ENCODE data around the gene ZC3HAV1L.

The ZC3HAV1L gene

DNA sequence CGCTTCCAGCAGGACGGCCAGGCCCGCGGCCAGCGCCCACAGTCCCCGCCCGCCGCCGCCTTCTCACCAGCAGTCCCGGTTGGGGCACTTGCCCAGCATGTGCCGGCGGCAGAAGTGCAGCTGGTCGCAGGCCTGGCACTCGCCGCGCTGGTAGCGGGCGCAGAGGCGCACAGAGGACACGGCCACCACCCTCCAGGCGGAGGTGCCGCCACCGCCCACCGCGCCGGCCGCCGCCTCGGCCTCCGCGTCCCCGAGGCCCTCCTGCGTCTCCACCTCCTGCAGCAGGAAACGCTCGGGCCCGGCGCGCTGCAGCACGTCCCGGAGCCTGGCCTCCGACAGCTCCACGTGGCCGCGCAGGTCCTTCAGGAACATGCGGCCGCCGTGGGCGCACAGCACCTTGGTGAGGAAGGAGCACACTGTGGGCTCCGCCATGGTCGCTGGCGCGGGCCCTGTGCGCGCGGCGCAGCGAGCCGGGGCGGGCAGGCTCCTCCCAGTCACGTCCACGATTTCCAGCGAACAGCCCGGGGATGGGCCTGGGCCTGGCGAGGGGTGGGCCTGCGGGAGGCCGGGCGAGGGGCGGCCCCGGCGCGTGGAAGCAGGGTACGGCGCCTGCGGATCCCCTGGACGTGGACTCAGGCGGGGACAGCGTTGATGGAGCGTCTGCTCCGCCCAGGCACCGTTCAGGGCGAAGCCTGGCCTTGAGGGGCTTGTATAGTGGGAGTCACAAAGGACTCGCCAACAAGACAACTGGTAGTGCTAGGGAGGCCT is at the start of gene ZC3HAV1L:
Gene ZC3HAV1L (minus strand): TSS at position 457 of the 768 bp plus-strand sequence. CDS start 25 bp downstream, at position 432.
- peak; percentile 75 for DNase-seq (ENCODE audit: extremely low spot score)
- POLR2A ChIA-PET = no interaction called here
- TF ChIP-seq SUZ12 (IDR thresholded peaks at IDR 0.05) (no peak), L3MBTL2 (conservative IDR thresholded peaks at IDR 0.05) (peak; percentile 46; the same call in 1 of the 2 replicates), ARNT (IDR thresholded peaks at IDR 0.05) (peak; percentile 90), NFRKB (IDR thresholded peaks at IDR 0.05) (no peak)
- CTCF ChIA-PET = no interaction called here

- TF ChIP-seq PKNOX1 (IDR thresholded peaks at IDR 0.05) (no peak), FOXA1 (IDR thresholded peaks at IDR 0.05) (no peak), NFRKB (IDR thresholded peaks at IDR 0.05) (no peak), ZNF384 (IDR thresholded peaks at IDR 0.05) (no peak), L3MBTL2 (conservative IDR thresholded peaks at IDR 0.05) (no peak), FOXM1 (IDR thresholded peaks at IDR 0.05; ENCODE audit: borderline replicate concordance) (no peak), HDGF (IDR thresholded peaks at IDR 0.05; ENCODE audit: borderline replicate concordance) (no peak), TARDBP (IDR thresholded peaks at IDR 0.05) (no peak), SP1 (IDR thresholded peaks at IDR 0.05) (no peak), ARNT (IDR thresholded peaks at IDR 0.05) (no peak), CTBP1 (IDR thresholded peaks at IDR 0.05; ENCODE audit: borderline replicate concordance) (no peak), SUZ12 (IDR thresholded peaks at IDR 0.05) (no peak)
- DNase-seq (ENCODE audit: extremely low spot score) = no peak
- CTCF ChIA-PET = no interaction called here
- POLR2A ChIA-PET = no interaction called here
Observed at GRCh38 chr7:139084709-139085108, 48.9 kb upstream of the ZC3HAV1L start.

DNA sequence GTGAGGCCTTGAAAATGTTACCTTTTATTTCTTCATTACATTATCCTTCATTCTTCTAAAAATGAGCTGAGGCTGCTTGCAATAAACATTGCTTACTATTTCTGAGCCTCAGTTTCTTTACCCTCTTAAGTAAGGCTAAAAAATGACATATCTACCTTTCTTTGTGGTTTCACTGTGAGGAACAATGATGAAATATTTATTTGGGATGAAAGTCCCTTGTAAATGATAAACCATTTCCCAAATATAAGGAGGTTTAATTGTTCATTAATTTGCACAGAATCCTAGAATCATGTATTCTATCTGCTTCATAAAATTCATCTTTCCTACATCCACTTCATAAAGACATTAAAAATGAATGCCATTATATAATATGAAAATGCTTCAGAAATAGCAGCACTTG is 45.7 kb upstream of the ZC3HAV1L start:
- ChIA-PET CTCF (no interaction called here), POLR2A (no interaction called here)
- DNase-seq (ENCODE audit: extremely low spot score) = no peak
- TF ChIP-seq ELF4 (IDR thresholded peaks at IDR 0.05) (no peak), SP1 (IDR thresholded peaks at IDR 0.05) (no peak), ZNF384 (IDR thresholded peaks at IDR 0.05) (no peak), SUZ12 (IDR thresholded peaks at IDR 0.05) (no peak), PKNOX1 (IDR thresholded peaks at IDR 0.05) (no peak)

GRCh38 chr7:139080905-139081304 is 45.1 kb upstream of the ZC3HAV1L start:
- DNase-seq (ENCODE audit: extremely low spot score) = no peak
- ChIA-PET POLR2A (no interaction called here), CTCF (interaction anchor here (0.6 kb wide), 1 partner anchor 10 kb away, joined by 6 read pairs; no protein-coding TSS in a partner anchor)
- no peak for TF ChIP-seq ARNT (IDR thresholded peaks at IDR 0.05)
- TF ChIP-seq LEF1 (IDR thresholded peaks at IDR 0.05; ENCODE audit: borderline replicate concordance) = no peak
- no peak for TF ChIP-seq ELF4 (IDR thresholded peaks at IDR 0.05)
- no peak for TF ChIP-seq L3MBTL2 (conservative IDR thresholded peaks at IDR 0.05)
- TF ChIP-seq CTBP1 (IDR thresholded peaks at IDR 0.05; ENCODE audit: borderline replicate concordance) = no peak
- no peak for TF ChIP-seq BHLHE40 (IDR thresholded peaks at IDR 0.05; ENCODE audit: borderline replicate concordance)
- no peak for TF ChIP-seq SP1 (IDR thresholded peaks at IDR 0.05)
- TF ChIP-seq PKNOX1 (IDR thresholded peaks at IDR 0.05) = no peak
- no peak for TF ChIP-seq NFRKB (IDR thresholded peaks at IDR 0.05)

DNA sequence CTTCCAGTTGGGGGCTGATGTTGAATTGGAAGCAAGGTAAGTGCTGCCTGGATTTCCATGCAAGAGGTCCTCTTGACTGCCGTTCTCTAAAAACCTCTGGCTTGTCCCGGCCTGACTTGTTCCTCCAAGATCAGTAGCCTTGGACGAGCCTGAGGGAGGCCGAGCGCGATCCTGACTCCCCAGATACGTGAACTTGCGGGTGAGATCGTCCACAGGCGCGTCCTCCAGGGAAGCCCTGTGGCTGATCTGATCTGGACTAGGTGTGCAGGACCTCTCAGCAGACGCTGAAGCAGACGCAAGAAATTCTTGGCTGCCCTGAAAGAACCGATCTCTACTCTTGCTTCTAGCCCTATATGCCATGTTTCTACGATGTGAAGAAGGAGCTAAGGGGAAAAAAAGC is 44.0 kb upstream of the ZC3HAV1L start:
- TF ChIP-seq CTBP1 (IDR thresholded peaks at IDR 0.05; ENCODE audit: borderline replicate concordance) = no peak
- ChIA-PET CTCF (interaction anchor here (0.6 kb wide), 1 partner anchor 15 kb away, joined by 7 read pairs; no protein-coding TSS in a partner anchor), POLR2A (no interaction called here)
- no peak for DNase-seq (ENCODE audit: extremely low spot score)

DNA sequence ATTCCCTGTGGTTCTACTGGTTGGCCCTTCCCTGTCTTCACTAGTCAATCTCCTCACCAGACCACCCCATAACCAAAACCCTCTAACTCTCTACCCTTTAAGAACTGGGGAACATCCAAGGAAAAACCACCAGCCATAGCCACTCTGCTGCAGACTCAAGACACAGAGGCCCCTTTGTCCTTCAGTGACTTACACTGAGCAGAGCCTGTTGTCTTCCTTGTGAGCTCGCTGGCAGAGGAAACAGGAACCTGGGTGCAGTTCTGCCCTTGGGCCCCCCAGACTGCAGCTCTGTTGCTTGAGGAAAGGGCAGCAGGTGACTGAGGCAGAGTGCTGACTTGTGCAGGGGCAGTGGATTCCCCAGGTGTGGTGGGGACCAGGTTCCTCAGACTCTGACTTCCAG is 43.1 kb upstream of the ZC3HAV1L start:
- ChIA-PET POLR2A (no interaction called here), CTCF (interaction anchor here (0.6 kb wide), 1 partner anchor 46 kb away, joined by 3 read pairs; no protein-coding TSS in a partner anchor)
- no peak for DNase-seq (ENCODE audit: extremely low spot score)
- TF ChIP-seq BHLHE40 (IDR thresholded peaks at IDR 0.05; ENCODE audit: borderline replicate concordance) = no peak
- TF ChIP-seq TARDBP (IDR thresholded peaks at IDR 0.05) = no peak
- TF ChIP-seq LEF1 (IDR thresholded peaks at IDR 0.05; ENCODE audit: borderline replicate concordance) = no peak
- TF ChIP-seq SP1 (IDR thresholded peaks at IDR 0.05) = no peak
- no peak for TF ChIP-seq L3MBTL2 (conservative IDR thresholded peaks at IDR 0.05)
- TF ChIP-seq ZNF384 (IDR thresholded peaks at IDR 0.05) = no peak
- no peak for TF ChIP-seq ELF4 (IDR thresholded peaks at IDR 0.05)
- TF ChIP-seq ARNT (IDR thresholded peaks at IDR 0.05) = no peak
- TF ChIP-seq PKNOX1 (IDR thresholded peaks at IDR 0.05) = no peak
- no peak for TF ChIP-seq FOXM1 (IDR thresholded peaks at IDR 0.05; ENCODE audit: borderline replicate concordance)
- TF ChIP-seq NFRKB (IDR thresholded peaks at IDR 0.05) = no peak
- no peak for TF ChIP-seq SUZ12 (IDR thresholded peaks at IDR 0.05)
